Mesothelial cell of epicardium (in vitro differentiated cells): ENCODE measurements around the gene SSTR5. TPM values are rescaled to one million over a fixed set of nuclear protein-coding genes. Genes with fewer than 3 reads are reported as not detected.

ENCODE experiments used
- DNase-seq, 2 experiments: peaks; one replicate each; pipeline ENCODE4 v3.0.0; 2021; ENCODE audit warnings: low spot score in 2 of 2; ENCODE audit not compliant: unreplicated experiment in 2 of 2
- H3K27ac Mint-ChIP-seq: 2 replicates; pipeline ENCODE4 v1.8.0; 2021; ENCODE audit warnings: mixed read lengths
- H3K27me3 Mint-ChIP-seq: 2 replicates; pipeline ENCODE4 v1.8.0; 2021; ENCODE audit warnings: low read depth, mixed read lengths
- H3K36me3 Mint-ChIP-seq: 2 replicates; pipeline ENCODE4 v1.8.0; 2021; ENCODE audit warnings: mixed read lengths
- H3K4me1 Mint-ChIP-seq: 2 replicates; pipeline ENCODE4 v1.8.0; 2021; ENCODE audit warnings: mixed read lengths
- H3K4me3 Mint-ChIP-seq: 2 replicates; pipeline ENCODE4 v1.8.0; 2021; ENCODE audit warnings: mild to moderate bottlenecking, moderate library complexity, mixed read lengths
- H3K9me3 Mint-ChIP-seq: 2 replicates; pipeline ENCODE4 v1.8.0; 2021; ENCODE audit warnings: mixed read lengths
- CTCF ChIP-seq: fragments of 200-600 bp; sonication (generic); IDR thresholded peaks from one replicate; pipeline ENCODE4 v1.5.0; 2021; ENCODE audit warnings: antibody characterized with exemption; ENCODE audit not compliant: unreplicated experiment
- total RNA-seq: library from RNA; stranded (reverse); gene quantifications from 3 replicates; pipeline ENCODE4 v1.2.1, GENCODE V29; 2021

The SSTR5 gene
- total RNA-seq, 1 donor from 2014 or later = not detected

- TF ChIP-seq CTCF = no peak
- Mint-ChIP-seq H3K4me1 (no peaks in the 10 kb centered on the region), H3K27ac (no peak overlapping the region), H3K4me3 (no peak overlapping the region), H3K27me3 (no peaks in the 10 kb centered on the region), H3K9me3 (no peaks in the 10 kb centered on the region), H3K36me3 (no peaks in the 10 kb centered on the region)
- no peak for DNase-seq
Measured at GRCh38 chr16:1127971-1128715, 55.6 kb downstream of the SSTR5 start.

DNA sequence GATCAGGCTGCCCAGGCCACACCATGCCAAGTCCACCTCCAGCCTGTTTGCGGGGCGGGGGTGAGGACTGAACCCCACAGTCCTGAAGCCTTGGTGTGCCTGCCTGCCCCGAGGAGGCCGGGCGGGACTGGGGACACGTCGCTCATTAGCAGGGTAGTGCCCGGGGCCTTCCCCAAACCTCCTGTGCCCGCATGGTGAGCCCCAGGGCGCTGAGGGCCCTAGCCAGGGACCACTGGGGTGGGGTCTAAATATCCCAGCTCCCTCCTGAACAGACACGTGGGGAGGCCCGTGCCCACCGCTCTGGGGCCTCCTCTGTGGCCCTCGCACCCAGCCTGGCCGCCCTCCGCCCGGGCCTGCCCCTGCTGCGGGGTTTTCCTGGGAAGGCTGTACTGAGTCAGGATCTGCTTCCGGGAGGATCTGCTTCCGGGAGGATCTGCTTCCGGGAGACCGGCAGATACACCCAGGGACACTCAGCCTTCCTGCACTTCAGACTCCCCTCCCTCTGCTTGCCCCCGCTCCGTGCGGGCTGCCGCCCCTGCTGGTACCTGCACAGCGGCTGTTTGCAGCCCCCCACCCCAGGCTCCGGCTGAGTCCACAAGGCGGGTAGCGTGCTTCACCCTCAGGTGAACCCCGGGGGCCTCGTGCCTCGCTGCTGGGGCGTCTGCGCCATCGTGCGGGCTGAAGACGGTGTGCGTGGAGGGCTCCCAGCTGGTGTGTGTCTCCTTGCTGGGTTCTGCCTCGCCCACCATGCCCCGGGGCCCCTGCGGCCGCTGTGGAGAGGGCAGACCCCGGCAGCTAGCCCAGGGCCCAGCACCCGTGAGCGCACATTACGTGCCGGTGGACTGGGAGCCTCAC lies 56.8 kb downstream of the SSTR5 start:
- no peak for DNase-seq
- Mint-ChIP-seq H3K9me3 (no peaks in the 10 kb centered on the region), H3K27me3 (no peaks in the 10 kb centered on the region), H3K4me1 (no peaks in the 10 kb centered on the region), H3K4me3 (no peak overlapping the region), H3K27ac (no peak overlapping the region), H3K36me3 (no peaks in the 10 kb centered on the region)
- no peak for TF ChIP-seq CTCF

- H3K9me3 Mint-ChIP-seq = no peaks in the 10 kb centered on the region
- no peak for TF ChIP-seq CTCF
- DNase-seq = no peak
- no peaks in the 10 kb centered on the region for H3K27me3 Mint-ChIP-seq
- no peaks in the 10 kb centered on the region for H3K4me1 Mint-ChIP-seq
- H3K27ac Mint-ChIP-seq = no peak overlapping the region
- H3K36me3 Mint-ChIP-seq = no peaks in the 10 kb centered on the region
- no peak overlapping the region for H3K4me3 Mint-ChIP-seq
Measured at GRCh38 chr16:1130382-1130781, 57.8 kb downstream of the SSTR5 start.

Other genes starting within 250 kb of the SSTR5 start
- 33.1 to 38.1 TPM (median 37.4 TPM) in 3 replicates for gene LMF1, start 101.8 kb upstream of the SSTR5 start, total RNA-seq
- 4.7 to 6.0 TPM (median 5.1 TPM) in 3 replicates for gene SOX8, start 91.0 kb upstream of the SSTR5 start, total RNA-seq
- 0.20 TPM in 1 of 3 replicates, not detected in the others for gene C1QTNF8, start 23.5 kb downstream of the SSTR5 start, total RNA-seq
- 40.8 to 49.1 TPM (median 41.8 TPM) in 3 replicates for gene CACNA1H, start 80.4 kb downstream of the SSTR5 start, total RNA-seq
- not detected in 3 replicates for gene TPSG1, start 152.5 kb downstream of the SSTR5 start, total RNA-seq
- not detected in 3 replicates for gene TPSB2, start 157.4 kb downstream of the SSTR5 start, total RNA-seq
- gene TPSAB1, start 168.0 kb downstream of the SSTR5 start, total RNA-seq = not detected in 3 replicates
- gene TPSD1, start 183.3 kb downstream of the SSTR5 start, total RNA-seq = not detected in 3 replicates
- 205 to 214 TPM (median 208 TPM) in 3 replicates for gene UBE2I, start 236.9 kb downstream of the SSTR5 start, total RNA-seq